HG03108 (cell line): ENCODE data around the gene FOSL1.
"Not testable (repeated sequence)": the region's sequence is repeated elsewhere in the genome, so short reads cannot be mapped to it uniquely, and the experiment has no call there.

Source experiments
- ATAC-seq: cut with Tn5 transposase; IDR thresholded peaks from one replicate; pipeline ENCODE4 v1.9.1; 2021; ENCODE audit warnings: moderate library complexity; ENCODE audit not compliant: unreplicated experiment

FOSL1 gene

DNA sequence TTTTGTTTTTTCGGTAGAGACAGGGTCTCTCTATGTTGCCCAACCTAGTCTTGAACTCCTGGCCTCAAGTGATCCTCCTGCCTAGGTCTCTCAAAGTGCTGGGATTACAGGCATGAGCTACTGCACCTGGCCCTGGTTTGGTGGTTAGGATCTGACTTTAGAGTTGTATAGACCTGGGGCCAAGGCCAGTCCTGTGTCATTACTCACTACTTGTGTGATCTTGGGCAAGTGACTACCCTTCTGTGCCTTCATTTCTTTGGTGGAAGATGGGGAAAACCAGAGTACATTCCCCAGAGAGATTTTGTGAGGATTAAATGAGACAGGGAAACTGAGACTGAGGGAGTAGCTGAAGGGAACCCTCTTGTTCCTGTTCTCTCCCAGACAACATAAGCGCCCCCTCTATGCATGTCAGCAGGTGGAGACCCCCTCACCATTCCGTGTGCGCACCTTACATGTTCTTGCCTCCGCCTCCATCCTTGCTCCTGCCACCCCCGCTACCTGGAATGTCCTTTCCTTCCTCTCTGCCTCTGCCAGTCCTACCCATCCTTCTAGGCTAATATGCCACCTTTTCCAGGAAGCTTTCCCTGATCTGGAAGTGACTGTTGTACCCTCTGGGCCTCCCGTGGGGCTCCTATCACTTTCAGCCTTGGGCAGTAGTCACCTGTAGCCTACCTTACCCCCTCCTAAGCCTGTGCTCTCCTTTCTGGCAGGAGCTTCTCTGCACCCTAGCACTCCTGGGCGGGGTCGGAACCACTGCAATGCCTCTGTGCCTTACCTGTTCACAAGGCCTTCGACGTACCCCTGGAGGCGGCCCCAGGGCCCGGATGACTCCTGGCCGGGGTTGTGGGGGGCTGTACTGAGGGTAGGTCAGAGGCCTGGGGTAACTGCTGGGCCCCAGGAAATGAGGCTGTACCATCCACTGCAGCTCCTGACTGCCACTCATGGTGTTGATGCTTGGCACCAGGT lies 3.9 kb downstream of the FOSL1 start:
- ATAC-seq = no peak

DNA sequence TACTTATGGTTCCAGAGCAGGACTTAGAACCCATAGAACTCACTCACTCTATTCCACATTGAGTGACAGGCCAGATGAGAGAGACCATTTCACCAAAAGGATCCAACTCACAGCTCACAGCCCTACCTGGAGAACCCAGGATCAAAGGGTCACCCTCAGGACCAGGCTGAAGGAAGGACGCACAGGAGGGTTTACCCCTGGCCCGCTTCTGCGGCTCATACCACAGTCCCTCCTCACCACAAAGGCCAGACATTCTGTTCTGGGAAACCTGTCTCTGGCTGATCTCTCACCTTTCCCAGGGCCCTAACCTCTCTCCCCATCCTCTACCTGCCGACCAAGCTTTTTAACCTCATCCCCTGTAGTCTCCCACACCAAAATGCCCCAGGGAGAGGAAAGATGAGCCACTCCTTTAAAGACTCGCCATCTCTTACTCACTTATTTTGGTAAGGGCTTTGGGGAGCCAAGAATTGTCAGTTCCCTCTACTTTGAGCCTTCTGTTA lies 4.7 kb downstream of the FOSL1 start:
- no peak for ATAC-seq

DNA sequence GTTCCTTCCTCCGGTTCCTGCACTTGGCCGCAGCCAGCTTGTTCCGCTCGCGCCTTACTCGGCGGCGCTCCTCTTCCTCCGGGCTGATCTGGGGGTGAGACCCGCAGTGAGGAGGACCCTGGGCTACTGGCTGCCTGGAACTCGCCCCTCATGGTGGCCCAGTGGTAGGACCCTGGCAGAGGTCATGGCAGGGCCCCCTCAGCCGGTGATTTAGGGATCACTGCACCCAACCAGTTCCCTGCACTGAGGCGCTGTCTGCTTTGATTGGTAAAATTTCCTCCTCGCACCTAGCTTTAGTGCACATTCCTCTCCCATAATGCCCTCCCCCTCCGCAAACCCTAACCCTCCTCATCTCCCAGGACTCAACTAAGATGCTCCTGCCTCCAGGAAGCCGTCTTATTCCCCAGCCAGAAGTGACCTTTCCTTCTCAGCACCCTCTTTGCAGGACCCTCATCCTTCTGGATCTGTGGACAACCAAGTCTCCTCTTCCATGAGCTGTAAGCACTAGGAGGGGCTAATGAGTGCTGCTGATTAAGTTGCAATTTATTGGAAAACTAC lies 6.1 kb downstream of the FOSL1 start:
- no peak for ATAC-seq

DNA sequence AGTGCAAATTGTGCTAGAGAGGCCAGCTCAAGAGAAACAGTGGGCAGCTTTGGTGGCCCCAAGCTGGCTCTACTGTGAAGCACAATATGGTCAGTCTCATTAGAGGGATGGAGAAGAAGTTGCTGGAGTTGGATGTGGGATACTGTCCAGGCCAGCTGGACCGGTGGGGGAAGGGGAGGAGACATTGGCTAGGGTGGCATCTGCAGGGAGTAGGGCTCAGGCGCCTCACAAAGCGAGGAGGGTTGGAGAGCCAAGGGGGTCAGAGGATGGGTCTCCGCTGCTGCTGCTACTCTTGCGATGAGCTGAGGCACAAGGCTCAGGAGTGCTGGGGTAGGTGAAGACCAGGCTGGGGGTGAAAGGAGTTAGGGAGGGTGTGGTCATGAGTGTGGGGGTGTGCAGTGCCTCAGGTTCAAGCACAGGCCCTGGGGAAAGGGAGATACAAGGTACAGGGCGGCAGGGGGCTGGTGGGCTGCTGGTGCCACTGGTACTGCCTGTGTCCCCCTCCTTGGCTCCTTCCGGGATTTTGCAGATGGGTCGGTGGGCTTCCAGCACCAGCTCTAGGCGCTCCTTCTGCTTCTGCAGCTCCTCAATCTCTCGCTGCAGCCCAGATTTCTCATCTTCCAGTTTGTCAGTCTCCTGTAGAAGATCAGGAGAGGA lies 7.4 kb downstream of the FOSL1 start:
- ATAC-seq = no peak

DNA sequence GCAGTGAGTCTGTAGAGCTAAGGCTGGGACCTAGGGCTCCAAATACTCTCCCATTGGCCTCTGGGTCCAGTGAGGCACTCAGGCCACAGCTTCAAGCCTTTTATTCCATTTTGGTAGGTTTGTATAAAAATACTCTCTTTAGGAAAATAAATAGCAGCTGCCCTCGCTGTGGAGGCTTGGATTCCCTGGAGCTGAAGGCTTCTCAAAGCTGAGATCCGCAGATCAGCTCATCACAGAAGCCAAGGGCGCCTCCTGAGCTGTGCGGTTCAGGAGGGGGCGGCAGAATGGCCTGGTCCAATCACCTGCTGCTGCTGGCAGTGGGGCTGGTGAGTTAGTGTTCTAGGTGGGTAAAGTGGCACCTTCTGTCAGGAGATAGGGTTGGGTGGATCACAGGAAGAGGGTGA lies 8.0 kb downstream of the FOSL1 start:
- ATAC-seq = not testable (repeated sequence)

DNA sequence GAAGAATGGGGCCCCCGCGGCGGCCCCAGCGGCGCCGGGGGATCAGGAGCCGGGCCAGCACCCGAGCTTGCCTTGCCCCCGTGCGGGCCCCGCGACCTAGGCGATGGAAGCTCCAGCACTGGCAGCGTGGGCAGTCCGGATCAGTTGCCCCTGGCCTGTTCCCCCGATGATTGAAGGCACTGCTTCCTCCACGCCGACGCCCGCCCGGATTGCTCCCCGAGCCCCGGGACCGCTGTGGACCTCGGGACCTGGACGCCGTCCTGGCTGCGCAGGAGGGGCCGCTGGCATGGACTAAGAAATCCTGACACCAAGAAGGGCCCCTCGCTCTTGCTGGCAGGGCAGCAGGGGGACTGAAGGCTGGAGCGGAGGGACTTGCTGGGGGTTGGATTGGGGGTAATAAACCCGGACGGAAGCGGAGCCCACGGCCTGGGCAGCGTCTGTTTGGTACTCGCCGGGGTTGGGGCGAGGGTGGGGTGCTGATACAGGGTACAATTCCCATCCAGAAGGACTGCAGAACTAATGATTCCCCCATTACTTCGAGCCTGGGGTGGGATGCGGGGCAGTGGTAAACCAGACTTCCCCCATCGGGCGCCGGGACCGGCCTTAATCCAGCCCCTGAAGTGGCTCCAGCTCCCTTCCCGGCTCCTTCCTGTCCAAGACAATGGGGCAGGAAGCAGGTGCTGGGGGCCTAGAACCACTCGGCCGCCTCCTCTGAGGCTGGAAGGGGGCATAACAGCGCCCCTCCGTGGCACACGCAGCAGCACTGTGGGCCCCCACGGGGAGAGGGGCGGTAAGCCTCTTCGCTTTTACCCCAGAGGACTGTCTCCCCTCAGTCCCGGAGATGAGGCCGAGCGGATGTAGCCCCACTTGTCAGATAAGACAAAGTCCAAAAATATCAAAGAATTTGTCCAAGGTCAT lies 8.7 kb downstream of the FOSL1 start:
- no peak for ATAC-seq

DNA sequence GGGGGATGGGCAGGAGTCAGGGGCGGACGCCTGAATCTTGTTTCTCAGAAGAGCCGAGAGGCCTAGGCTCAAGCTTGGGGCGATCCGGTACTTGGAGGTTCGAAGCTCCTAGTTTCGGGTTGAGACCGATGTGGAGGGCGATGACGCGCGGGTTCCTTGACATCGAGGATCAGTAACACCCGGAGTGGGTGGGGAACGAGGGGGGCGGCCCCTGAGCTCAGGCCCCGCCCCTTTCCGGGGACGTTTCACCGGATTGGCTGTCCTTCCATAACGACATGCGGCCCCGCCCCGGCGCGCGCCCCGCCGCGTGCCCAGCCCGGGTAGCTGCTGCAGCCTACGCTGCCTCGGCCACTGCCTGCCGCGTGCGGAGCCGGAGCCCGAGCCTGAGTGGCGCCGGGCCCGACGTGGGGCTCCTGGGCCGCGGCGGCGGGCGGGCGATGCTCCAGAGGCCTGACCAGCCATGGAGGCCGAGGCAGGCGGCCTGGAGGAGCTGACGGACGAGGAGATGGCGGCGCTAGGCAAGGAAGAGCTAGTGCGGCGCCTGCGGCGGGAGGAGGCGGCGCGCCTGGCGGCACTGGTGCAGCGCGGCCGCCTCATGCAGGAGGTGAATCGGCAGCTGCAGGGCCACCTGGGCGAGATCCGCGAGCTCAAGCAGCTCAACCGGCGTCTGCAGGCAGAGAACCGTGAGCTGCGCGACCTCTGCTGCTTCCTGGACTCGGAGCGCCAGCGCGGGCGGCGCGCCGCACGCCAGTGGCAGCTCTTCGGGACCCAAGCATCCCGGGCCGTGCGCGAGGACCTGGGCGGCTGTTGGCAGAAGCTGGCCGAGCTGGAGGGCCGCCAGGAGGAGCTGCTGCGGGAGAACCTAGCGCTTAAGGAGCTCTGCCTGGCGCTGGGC lies 9.6 kb downstream of the FOSL1 start, which contains the start of gene CCDC85B:
Gene CCDC85B (plus strand): TSS at position 350 of the 895 bp plus-strand sequence. CDS start 111 bp downstream, at position 461.
- peak; percentile 43 for ATAC-seq

DNA sequence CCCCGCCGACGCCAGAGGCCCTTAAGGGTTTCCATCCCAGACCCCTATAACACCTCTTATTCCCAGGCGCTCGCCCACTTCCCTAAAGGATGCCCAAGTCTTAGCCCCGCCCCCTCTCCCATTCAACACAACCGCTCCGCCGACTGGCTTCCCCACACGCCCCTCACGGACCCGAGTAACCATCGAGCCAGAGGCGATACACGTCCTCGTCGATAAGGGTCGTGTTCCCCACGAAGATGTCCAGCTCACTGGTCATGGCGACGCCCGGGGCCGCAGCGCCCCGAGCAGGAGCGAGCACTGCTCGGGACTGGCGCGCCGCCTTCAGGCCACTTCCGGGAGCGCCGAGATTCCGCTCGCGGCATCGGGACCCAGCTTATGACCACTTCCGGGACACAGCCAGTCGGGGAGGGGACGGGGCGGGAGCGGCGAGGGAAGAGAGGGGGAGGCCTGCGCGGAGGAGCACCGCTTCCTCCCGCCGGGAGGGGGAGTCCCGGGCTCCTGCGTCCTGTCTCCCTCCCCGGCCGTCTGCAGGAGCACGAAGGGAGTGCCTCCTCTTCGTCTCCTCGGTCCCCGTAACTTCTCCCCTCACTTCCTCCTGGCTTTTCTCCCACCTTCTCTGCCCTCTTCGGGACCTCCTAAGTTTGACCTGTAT lies 11.9 kb downstream of the FOSL1 start, which contains the start of gene FIBP:
Gene FIBP (minus strand): TSS at position 309 of the 652 bp plus-strand sequence. CDS start 53 bp downstream, at position 256.
- ATAC-seq = peak; percentile 37

DNA sequence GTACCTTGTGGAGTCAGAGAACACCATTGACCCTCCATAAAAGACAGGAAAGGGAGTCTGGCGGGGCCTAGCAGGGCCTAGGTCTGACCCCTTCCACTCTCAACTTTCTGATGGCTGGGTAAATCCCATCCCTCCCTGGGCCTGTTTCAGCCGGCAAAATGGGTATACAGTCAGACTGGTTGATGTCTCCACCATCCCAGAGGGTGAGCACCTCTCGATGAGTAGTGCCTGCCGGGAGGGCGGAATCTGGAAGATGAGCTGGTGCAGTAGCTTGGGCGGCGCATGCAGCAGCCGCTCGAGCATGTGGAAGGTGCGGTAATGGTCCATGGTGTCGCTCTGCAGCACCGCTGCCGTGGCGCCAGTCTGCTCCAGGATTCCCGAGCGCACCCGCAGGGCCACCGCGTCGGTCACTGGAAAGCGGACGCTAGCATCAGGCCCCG lies 12.4 kb downstream of the FOSL1 start:
- no peak for ATAC-seq

DNA sequence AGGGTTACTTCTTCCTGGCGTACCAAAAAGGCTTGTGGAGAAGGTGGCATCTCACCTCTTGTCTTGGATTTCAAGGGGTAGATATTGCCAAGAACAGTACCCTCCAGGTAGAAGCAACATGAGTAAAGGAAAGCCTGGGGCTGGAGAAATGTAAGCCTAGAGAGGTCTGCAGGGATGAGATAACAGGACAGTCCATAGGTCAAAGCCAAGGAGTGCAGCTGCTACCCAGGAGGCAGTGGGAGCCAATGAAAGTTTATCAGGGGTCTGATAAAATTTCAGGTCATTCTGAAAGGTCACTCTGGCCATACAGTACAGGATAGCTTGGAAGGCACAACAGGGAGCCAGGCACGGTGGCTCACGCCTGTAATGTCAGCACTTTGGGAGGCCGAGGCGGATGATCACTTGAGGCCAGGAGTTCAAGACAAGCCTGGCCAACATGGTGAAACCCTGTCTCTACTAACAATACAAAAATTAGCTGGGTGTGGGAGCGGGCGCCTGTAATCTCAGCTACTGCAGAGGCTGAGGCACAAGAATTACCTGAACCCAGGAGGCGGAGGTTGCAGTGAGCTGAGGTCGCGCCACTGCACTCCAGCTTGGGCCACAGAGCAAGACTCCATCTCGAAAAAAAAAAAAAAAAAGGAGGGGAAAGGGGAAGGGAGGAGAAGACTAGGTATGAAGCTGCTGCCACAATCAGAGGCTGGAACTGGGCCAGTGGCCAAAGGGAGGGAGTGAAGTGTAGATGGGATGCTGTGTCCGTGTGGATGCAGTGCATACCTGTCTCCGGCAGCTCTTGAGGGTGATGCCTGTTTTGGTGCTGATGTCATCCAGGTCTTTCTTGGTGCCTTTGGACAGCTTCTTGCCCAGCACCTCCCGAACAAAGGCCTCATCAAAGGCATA lies 13.1 kb downstream of the FOSL1 start:
- ATAC-seq = no peak

DNA sequence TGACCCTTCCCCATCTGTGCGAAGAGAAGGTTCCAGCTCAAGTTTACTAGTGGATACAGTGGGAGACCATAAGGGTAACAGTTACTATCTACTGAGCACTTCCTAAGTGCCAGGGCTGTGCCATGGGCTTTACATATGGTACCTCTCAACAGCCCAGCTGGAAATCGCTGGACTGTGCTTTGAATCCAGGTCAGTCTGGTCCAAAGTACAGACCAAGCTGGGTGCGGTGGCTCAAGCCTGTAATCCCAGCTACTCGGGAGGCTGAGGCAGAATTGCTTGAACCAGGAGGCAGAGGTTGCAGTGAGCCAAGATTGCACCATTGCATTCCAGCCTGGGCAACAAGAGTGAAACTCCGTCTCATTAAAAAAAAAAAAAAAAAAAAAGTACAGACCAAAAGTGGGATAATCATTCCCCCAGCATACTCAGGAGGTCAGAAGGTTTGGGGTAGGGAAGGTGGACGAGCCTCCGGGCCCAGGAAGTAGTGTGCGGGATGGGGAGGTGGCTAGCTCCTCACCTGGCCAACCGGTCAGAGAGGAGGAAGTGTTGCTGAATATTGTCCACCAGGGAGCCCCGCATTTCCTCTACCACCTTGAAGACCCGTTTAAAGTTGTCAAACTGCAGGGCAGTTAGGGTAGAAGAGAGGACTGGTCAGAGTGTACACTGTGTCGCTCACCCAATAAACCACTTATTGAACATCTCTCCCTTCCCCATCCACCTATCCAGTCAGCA lies 14.2 kb downstream of the FOSL1 start:
- no peak for ATAC-seq

DNA sequence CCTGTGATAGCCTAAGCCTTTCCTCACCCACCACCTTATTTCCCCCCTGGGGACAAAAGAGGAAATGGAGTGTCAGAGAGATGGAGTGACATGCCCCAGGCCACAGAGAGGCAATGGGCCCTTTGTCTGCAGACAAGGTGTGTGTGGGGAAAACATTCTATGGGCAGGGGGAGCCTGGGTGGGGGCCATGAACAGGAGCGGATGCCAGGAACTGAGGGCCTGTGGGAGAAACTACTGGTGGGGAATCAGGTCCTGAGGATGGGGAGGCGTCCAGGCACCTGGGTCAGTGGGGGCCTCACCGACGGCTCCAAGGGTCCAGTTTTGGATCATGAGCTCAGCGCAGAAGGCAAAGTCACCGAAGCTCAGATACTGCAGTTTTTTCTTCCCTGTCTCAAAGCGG lies 15.0 kb downstream of the FOSL1 start:
- ATAC-seq = no peak

DNA sequence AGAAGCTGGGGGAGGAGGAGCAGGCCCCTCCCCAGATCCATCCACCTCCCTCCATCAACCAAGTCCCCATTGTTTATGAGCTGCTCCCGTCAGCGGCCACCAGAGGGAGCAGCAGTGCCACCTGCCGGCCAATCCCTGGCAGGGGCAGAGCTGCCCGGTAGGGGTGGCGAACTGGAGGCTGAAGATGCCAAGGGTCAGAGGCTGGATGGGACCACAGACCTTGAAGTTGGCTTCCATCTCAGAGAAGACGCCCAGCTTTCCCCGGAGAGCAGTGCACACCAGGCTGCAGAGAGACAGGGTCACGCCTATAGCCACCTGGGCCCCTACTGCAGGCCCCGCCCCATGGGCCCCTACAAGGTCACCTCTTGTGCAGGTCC lies 15.5 kb downstream of the FOSL1 start:
- ATAC-seq = no peak

DNA sequence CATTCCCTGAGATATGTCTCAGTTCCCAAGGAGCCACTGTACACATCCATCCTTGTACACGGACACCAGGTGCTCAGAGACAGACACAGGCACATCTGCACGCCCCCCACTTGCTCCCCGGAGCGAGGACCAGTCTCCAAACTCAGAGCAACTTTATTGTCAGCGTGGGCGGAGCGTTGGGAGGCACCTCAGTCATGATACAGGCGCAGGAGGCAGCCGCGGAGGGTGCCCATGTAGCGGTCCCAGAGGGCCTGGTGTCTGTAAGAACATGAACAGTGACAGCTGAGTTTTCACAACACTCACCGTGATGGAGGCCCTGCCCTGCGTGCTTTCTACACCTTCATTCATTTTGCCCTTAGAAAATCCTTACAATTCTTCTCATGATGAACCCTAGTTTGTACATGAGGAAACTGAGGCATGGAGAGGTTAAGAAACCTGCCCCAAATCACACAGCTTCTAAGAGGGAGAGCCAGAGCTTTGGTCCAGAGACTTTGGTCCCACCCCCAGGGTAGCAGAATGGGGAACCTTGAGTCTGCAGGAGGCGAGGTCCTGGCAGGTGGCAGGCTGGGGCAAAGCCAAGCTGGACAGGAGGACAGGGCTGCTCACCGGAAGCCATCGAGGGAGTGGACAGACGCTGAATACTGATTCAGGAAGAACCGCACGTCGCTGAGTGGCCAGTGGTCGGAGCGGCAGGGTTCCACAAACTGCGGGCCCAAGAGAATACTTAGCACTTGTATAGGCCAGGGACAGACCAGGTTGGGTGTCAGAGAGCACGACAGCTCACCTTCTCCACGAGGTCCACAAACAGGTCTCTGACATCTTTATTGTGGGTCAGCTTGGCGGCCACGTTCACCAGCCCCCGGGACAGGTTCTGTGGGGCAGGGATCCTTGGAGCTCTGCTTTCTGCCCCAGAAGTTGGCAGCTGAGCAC lies 16.1 kb downstream of the FOSL1 start:
- ATAC-seq = no peak

DNA sequence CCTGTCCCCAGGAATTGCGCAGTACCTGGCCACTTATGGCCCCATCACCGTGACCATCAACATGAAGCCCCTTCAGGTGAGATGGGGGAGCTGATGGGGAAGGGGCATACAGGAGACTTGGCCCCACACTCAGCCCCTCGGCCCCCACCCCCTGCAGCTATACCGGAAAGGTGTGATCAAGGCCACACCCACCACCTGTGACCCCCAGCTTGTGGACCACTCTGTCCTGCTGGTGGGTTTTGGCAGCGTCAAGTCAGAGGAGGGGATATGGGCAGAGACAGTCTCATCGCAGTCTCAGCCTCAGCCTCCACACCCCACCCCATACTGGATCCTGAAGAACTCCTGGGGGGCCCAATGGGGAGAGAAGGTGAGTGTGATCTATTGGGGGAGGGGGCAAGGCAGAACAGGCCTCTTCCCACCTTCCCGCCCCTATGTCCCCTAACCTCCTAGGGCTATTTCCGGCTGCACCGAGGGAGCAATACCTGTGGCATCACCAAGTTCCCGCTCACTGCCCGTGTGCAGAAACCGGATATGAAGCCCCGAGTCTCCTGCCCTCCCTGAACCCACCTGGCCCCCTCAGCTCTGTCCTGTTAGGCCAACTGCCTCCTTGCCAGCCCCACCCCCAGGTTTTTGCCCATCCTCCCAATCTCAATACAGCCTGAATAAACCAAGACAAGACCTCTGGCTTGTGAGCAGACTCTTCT lies 17.0 kb downstream of the FOSL1 start:
- ATAC-seq = no peak
